Fibroblast of mammary gland (primary cell): ENCODE measurements around the gene SLC35F6.

Source experiments
- DNase-seq: peaks from one replicate; pipeline ENCODE4 v3.0.0-alpha.2; 2010; ENCODE audit warnings: low read depth
- H3K4me3 ChIP-seq: 2 replicates; pipeline ENCODE4 v1.5.1; 2011; ENCODE audit warnings: low read depth, mild to moderate bottlenecking, low read length, moderate library complexity; ENCODE audit not compliant: control insufficient read depth
- CTCF ChIP-seq: conservative IDR thresholded peaks from 2 replicates; pipeline ENCODE4 v1.5.1; 2011; ENCODE audit warnings: low read depth, low read length, inconsistent platforms; ENCODE audit not compliant: control insufficient read depth, insufficient read depth

Gene SLC35F6

GRCh38 chr2:26731714-26732113 is 32.4 kb upstream of the SLC35F6 start:
- no peak overlapping the region for H3K4me3 ChIP-seq
- TF ChIP-seq CTCF: no peak
- DNase-seq: no peak

DNA sequence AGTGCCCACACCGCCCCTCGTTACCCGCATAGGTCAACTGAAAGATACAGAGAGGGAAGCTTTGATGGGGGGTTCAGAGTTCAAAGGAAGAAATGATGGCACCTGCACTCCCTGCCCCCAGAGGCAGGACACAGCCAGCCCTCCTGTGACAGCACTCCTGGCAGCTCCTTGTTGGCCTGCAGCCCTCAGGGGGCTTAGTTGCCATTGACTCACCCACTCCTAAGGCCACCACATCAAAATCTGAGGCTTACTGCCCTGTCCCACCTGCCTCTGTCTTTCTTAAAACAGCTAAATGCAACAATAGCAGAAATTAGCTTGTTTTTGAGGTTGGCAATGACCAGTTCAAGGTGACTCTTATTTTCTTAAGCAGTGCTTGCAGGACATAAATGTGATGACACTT is 31.6 kb upstream of the SLC35F6 start:
- TF ChIP-seq CTCF: no peak
- H3K4me3 ChIP-seq: no peak overlapping the region
- no peak for DNase-seq

GRCh38 chr2:26733413-26733812 is 30.7 kb upstream of the SLC35F6 start:
- no peak for TF ChIP-seq CTCF
- DNase-seq: no peak
- H3K4me3 ChIP-seq: no peak overlapping the region

DNA sequence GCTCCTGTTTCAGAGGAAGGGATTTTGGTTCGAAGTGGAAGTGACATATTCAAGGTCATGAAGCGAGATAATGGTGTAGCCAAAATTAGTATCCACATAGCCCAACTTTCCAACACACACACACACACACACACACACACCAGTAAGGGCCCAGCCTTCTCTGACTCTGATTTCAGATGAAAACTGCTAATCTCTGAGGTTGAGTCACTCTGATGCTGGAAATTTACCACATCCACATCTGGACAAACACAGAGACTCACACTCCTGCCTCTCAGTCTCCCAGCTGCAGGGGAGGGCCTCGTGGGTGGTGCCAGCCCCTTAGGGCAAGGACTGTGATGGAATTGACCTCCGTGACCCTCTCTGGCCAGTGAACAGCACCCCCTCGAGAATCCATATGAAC is 29.0 kb upstream of the SLC35F6 start:
- H3K4me3 ChIP-seq: no peak overlapping the region
- TF ChIP-seq CTCF: no peak
- DNase-seq: peak; percentile 96

- no peak overlapping the region for H3K4me3 ChIP-seq
- DNase-seq: no peak
- no peak for TF ChIP-seq CTCF
These were observed 28.0 kb upstream of the SLC35F6 start for GRCh38 chr2:26735883-26736588.

- DNase-seq: no peak
- no peak for TF ChIP-seq CTCF
- no peak overlapping the region for H3K4me3 ChIP-seq
These were observed 26.9 kb upstream of the SLC35F6 start for GRCh38 chr2:26737221-26737620.

DNA sequence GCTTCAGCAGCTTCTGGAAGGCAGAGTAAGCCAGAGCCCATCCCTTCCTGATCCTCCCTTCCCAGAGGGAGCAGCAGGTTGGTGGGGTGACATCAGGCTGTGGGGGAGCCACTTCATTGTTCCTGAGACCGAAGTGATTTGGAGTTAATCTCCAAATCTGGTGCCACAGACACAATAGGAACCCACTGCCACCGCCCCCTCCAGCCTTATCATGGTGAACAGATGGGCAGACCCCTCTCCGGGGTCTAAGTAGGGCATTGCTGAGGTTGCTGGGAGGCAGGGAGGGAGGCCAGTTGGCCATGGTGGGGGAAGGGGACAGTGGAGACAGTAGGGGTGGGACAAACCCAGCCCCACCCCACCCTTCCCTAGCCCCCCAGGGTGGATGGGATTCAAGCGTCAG is 25.6 kb upstream of the SLC35F6 start:
- no peak overlapping the region for H3K4me3 ChIP-seq
- TF ChIP-seq CTCF: no peak
- no peak for DNase-seq
